Measurements from ENCODE around the gene CFB.
"Not testable (repeated sequence)": the region's sequence is repeated elsewhere in the genome, so short reads cannot be mapped to it uniquely, and the experiment has no call there.

The CFB gene

GRCh38 chr6:31928672-31928939 lies 17.3 kb upstream of the CFB start:
- TF ChIP-seq ZBTB1 (tag by site-specific recombination; IDR thresholded peaks at IDR 0.05), result no peak
- TF ChIP-seq, protein P1, sequence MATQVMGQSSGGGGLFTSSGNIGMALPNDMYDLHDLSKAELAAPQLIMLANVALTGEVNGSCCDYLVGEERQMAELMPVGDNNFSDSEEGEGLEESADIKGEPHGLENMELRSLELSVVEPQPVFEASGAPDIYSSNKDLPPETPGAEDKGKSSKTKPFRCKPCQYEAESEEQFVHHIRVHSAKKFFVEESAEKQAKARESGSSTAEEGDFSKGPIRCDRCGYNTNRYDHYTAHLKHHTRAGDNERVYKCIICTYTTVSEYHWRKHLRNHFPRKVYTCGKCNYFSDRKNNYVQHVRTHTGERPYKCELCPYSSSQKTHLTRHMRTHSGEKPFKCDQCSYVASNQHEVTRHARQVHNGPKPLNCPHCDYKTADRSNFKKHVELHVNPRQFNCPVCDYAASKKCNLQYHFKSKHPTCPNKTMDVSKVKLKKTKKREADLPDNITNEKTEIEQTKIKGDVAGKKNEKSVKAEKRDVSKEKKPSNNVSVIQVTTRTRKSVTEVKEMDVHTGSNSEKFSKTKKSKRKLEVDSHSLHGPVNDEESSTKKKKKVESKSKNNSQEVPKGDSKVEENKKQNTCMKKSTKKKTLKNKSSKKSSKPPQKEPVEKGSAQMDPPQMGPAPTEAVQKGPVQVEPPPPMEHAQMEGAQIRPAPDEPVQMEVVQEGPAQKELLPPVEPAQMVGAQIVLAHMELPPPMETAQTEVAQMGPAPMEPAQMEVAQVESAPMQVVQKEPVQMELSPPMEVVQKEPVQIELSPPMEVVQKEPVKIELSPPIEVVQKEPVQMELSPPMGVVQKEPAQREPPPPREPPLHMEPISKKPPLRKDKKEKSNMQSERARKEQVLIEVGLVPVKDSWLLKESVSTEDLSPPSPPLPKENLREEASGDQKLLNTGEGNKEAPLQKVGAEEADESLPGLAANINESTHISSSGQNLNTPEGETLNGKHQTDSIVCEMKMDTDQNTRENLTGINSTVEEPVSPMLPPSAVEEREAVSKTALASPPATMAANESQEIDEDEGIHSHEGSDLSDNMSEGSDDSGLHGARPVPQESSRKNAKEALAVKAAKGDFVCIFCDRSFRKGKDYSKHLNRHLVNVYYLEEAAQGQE (tag by site-specific recombination; IDR thresholded peaks at IDR 0.05), result peak; percentile 55
- H3K4me3 ChIP-seq (ENCODE audit: low read depth, low read length), result no peak overlapping the region
- H3K36me3 ChIP-seq (ENCODE audit: control insufficient read depth in 2 of 2, insufficient read depth in 1 of 2, low read length in 2 of 2), result no peaks in the 10 kb centered on the region
- H3K4me1 ChIP-seq (ENCODE audit: control insufficient read depth, insufficient read depth, low read length), result no peaks in the 10 kb centered on the region
- ChIA-PET POLR2A (no interaction called here), CTCF (interaction anchor here (1.6 to 3.4 kb wide), 2 partner anchors 22 to 24 kb away, joined by 3 to 17 read pairs; no protein-coding TSS in a partner anchor)
- no peaks in the 10 kb centered on the region for H3K9me3 ChIP-seq (ENCODE audit: control insufficient read depth, insufficient read depth, low read depth, low read length)
- no peak overlapping the region for H3K27ac ChIP-seq (ENCODE audit: extremely low read depth, low read depth, low read length)

GRCh38 chr6:31930962-31931361 lies 14.9 kb upstream of the CFB start:
- Histone ChIP-seq H3K4me3 (ENCODE audit: low read depth, low read length) (no peak overlapping the region), H3K4me1 (ENCODE audit: control insufficient read depth, insufficient read depth, low read length) (no peaks in the 10 kb centered on the region), H3K9me3 (ENCODE audit: control insufficient read depth, insufficient read depth, low read depth, low read length) (no peaks in the 10 kb centered on the region), H3K27ac (ENCODE audit: extremely low read depth, low read depth, low read length) (no peak overlapping the region), H3K36me3 (ENCODE audit: control insufficient read depth in 2 of 2, insufficient read depth in 1 of 2, low read length in 2 of 2) (no peaks in the 10 kb centered on the region)
- ChIA-PET POLR2A (interaction anchor here (1.0 kb wide), 1 partner anchor 9 kb away, joined by 5 read pairs; no protein-coding TSS in a partner anchor), CTCF (interaction anchor here (0.6 to 3.4 kb wide), 5 partner anchors 13 to 842 kb away, joined by 3 to 17 read pairs (median 4); no protein-coding TSS in a partner anchor)
- TF ChIP-seq ZNF600 (tag by site-specific recombination; IDR thresholded peaks at IDR 0.05) (no peak), ZNF521 (tag by site-specific recombination; IDR thresholded peaks at IDR 0.05) (no peak), MZF1 (tag by site-specific recombination; IDR thresholded peaks at IDR 0.05; ENCODE audit: borderline replicate concordance) (0 out of 2 replicates have a peak, but pooled peaks have one; percentile 53), TSHZ1 (tag by site-specific recombination; IDR thresholded peaks at IDR 0.05; ENCODE audit: borderline replicate concordance) (no peak), REPIN1 (tag by site-specific recombination; IDR thresholded peaks at IDR 0.05; ENCODE audit: low read depth) (no peak), ZNF146 (tag by site-specific recombination; IDR thresholded peaks at IDR 0.05) (peak; percentile 68), ZNF292 (tag by site-specific recombination; IDR thresholded peaks at IDR 0.05; ENCODE audit: borderline replicate concordance, low read depth) (no peak), ZNF302 (tag by site-specific recombination; IDR thresholded peaks at IDR 0.05; ENCODE audit: low read depth) (no peak), ZNF776 (tag by site-specific recombination; IDR thresholded peaks at IDR 0.05; ENCODE audit: borderline replicate concordance) (no peak), ZSCAN5A (tag by site-specific recombination; IDR thresholded peaks at IDR 0.05) (no peak), ZNF830 (tag by site-specific recombination; IDR thresholded peaks at IDR 0.05; ENCODE audit: low read depth) (no peak), ZNF362 (tag by site-specific recombination; IDR thresholded peaks at IDR 0.05) (no peak), ZNF221 (tag by site-specific recombination; IDR thresholded peaks at IDR 0.05; ENCODE audit: borderline replicate concordance) (no peak), ZNF747 (tag by site-specific recombination; IDR thresholded peaks at IDR 0.05) (no peak), ZNF394 (tag by site-specific recombination; IDR thresholded peaks at IDR 0.05; ENCODE audit: borderline replicate concordance) (no peak), SP7 (tag by site-specific recombination; IDR thresholded peaks at IDR 0.05) (no peak)

DNA sequence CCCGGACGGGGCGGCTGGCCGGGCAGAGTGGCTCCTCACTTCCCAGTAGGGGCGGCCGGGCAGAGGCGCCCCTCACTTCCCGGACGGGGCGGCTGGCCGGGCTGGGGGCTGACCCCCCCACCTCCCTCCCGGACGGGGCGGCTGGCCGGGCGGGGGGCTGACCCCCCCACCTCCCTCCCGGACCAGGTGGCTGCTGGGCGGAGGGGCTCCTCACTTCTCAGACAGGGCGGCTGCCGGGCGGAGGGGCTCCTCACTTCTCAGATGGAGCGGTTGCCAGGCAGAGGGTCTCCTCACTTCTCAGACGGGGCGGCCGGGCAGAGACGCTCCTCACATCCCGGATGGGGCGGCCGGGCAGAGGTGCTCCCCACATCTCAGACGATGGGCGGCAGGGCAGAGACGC lies 13.8 kb upstream of the CFB start:
- CTCF ChIA-PET, POLR2A ChIA-PET: not testable (repeated sequence)

More for the DNA sequence above, 13.8 kb upstream of the CFB start:
- not testable (repeated sequence) for H3K27ac ChIP-seq (ENCODE audit: extremely low read depth, low read depth, low read length); H3K4me3 ChIP-seq (ENCODE audit: low read depth, low read length); H3K36me3 ChIP-seq (ENCODE audit: control insufficient read depth in 2 of 2, insufficient read depth in 1 of 2, low read length in 2 of 2); H3K4me1 ChIP-seq (ENCODE audit: control insufficient read depth, insufficient read depth, low read length); H3K9me3 ChIP-seq (ENCODE audit: control insufficient read depth, insufficient read depth, low read depth, low read length)

Data from HEK293 (cell line).